ENCODE data around the gene DNAH17.
"Not testable (repeated sequence)": the region's sequence is repeated elsewhere in the genome, so short reads cannot be mapped to it uniquely, and the experiment has no call there.

The DNAH17 gene

GRCh38 chr17:78507526-78507925 lies 69.7 kb downstream of the DNAH17 start:
- no peak for TF ChIP-seq CTCF (IDR thresholded peaks at IDR 0.05; ENCODE audit: borderline replicate concordance, control extremely low read depth, extremely low read depth, insufficient read depth, missing control alignments)
- in situ Hi-C loops (cut with MboI; ENCODE audit: low sequenced_read_pairs, unreplicated experiment), result loop anchor here (10.0 kb wide), 1 partner anchor 297 kb away; no protein-coding TSS in a partner anchor
- no peak for DNase-seq (ENCODE audit: low spot score)

GRCh38 chr17:78506454-78507309 lies 70.5 kb downstream of the DNAH17 start:
- no peak for DNase-seq (ENCODE audit: low spot score)
- in situ Hi-C loops (cut with MboI; ENCODE audit: low sequenced_read_pairs, unreplicated experiment), result loop anchor here (10.0 kb wide), 1 partner anchor 298 kb away; no protein-coding TSS in a partner anchor
- TF ChIP-seq CTCF (IDR thresholded peaks at IDR 0.05; ENCODE audit: borderline replicate concordance, control extremely low read depth, extremely low read depth, insufficient read depth, missing control alignments), result no peak

GRCh38 chr17:78504156-78504925 lies 72.9 kb downstream of the DNAH17 start:
- TF ChIP-seq CTCF (IDR thresholded peaks at IDR 0.05; ENCODE audit: borderline replicate concordance, control extremely low read depth, extremely low read depth, insufficient read depth, missing control alignments), result no peak
- DNase-seq (ENCODE audit: low spot score), result no peak
- in situ Hi-C loops (cut with MboI; ENCODE audit: low sequenced_read_pairs, unreplicated experiment), result loop anchor here (10.0 kb wide), 1 partner anchor 300 kb away; no protein-coding TSS in a partner anchor

GRCh38 chr17:78503388-78503787 lies 73.8 kb downstream of the DNAH17 start:
- not testable (repeated sequence) for DNase-seq (ENCODE audit: low spot score)
- in situ Hi-C loops (cut with MboI; ENCODE audit: low sequenced_read_pairs, unreplicated experiment), result loop anchor here (10.0 kb wide), 1 partner anchor 301 kb away; no protein-coding TSS in a partner anchor

- TF ChIP-seq CTCF (IDR thresholded peaks at IDR 0.05; ENCODE audit: borderline replicate concordance, control extremely low read depth, extremely low read depth, insufficient read depth, missing control alignments), result no peak
- no peak for DNase-seq (ENCODE audit: low spot score)
- in situ Hi-C loops (cut with MboI; ENCODE audit: low sequenced_read_pairs, unreplicated experiment), result loop anchor here (10.0 kb wide), 1 partner anchor 302 kb away; no protein-coding TSS in a partner anchor
These were observed 74.5 kb downstream of the DNAH17 start for GRCh38 chr17:78502611-78503148.

- TF ChIP-seq CTCF (IDR thresholded peaks at IDR 0.05; ENCODE audit: borderline replicate concordance, control extremely low read depth, extremely low read depth, insufficient read depth, missing control alignments), result no peak
- in situ Hi-C loops (cut with MboI; ENCODE audit: low sequenced_read_pairs, unreplicated experiment), result loop anchor here (10.0 kb wide), 1 partner anchor 303 kb away; no protein-coding TSS in a partner anchor
- no peak for DNase-seq (ENCODE audit: low spot score)
These were observed 75.8 kb downstream of the DNAH17 start for GRCh38 chr17:78501241-78502036.

Measured in GM13976 (cell line).